Neutrophil (primary cell): ENCODE results near the gene NUDT1.

Experiments
- H3K27ac ChIP-seq: fragments of 200-600 bp; sonication (generic); 2 replicates; pipeline ENCODE4 v1.5.1; 2016; ENCODE audit warnings: mild to moderate bottlenecking, moderate library complexity
- H3K27me3 ChIP-seq: fragments of 200-600 bp; sonication (generic); 2 replicates; pipeline ENCODE4 v1.6.0; 2016; ENCODE audit warnings: mild to moderate bottlenecking
- H3K36me3 ChIP-seq: fragments of 200-600 bp; sonication (generic); 2 replicates; pipeline ENCODE4 v1.5.1; 2017
- H3K4me1 ChIP-seq, 2 experiments: fragments of 200-600 bp in 1 of 2; sonication (generic) in 1 of 2; 1 replicate in 1 of 2; 2 replicates in 1 of 2; pipeline versions ENCODE4 v1.5.1 to v1.6.1; 2013 to 2016; ENCODE audit warnings: low read depth in 1 of 2, low read length in 1 of 2, mild to moderate bottlenecking in 1 of 2, moderate library complexity in 1 of 2; ENCODE audit not compliant: control insufficient read depth in 1 of 2, insufficient read depth in 1 of 2
- H3K4me3 ChIP-seq, 2 experiments: fragments of 200-600 bp in 1 of 2; sonication (generic) in 1 of 2; 1 replicate in 1 of 2; 2 replicates in 1 of 2; pipeline ENCODE4 v1.5.1; 2013 to 2016; ENCODE audit warnings: low read depth in 1 of 2, low read length in 1 of 2, mild to moderate bottlenecking in 1 of 2, moderate library complexity in 1 of 2
- H3K9me3 ChIP-seq: fragments of 200-600 bp; sonication (generic); 2 replicates; pipeline ENCODE4 v1.5.1; 2016
- CTCF ChIP-seq: fragments of 200-600 bp; sonication (generic); IDR thresholded peaks from 2 replicates; pipeline ENCODE4 v1.5.1; 2016; ENCODE audit warnings: antibody characterized with exemption

NUDT1 gene

GRCh38 chr7:2248984-2249694 is 7.1 kb downstream of the NUDT1 start:
- H3K9me3 ChIP-seq = no peaks in the 10 kb centered on the region
- peak overlapping the region; percentile 24 for H3K27ac ChIP-seq
- H3K4me3 ChIP-seq = no peak overlapping the region
- peaks cover 17 to 24% of the 10 kb centered on the region in 2 experiments for H3K4me1 ChIP-seq
- TF ChIP-seq CTCF = no peak
- no peaks in the 10 kb centered on the region for H3K36me3 ChIP-seq
- no peaks in the 10 kb centered on the region for H3K27me3 ChIP-seq

GRCh38 chr7:2249744-2250323 is 7.8 kb downstream of the NUDT1 start:
- Histone ChIP-seq H3K27me3 (no peaks in the 10 kb centered on the region), H3K36me3 (no peaks in the 10 kb centered on the region), H3K4me3 (no peak overlapping the region), H3K9me3 (no peaks in the 10 kb centered on the region), H3K4me1 (peaks cover 17 to 24% of the 10 kb centered on the region in 2 experiments), H3K27ac (no peak overlapping the region)
- TF ChIP-seq CTCF = no peak

GRCh38 chr7:2251381-2251780 is 9.4 kb downstream of the NUDT1 start:
- Histone ChIP-seq H3K36me3 (peaks cover 4% of the 10 kb centered on the region), H3K27ac (no peak overlapping the region), H3K4me1 (peaks cover 13 to 18% of the 10 kb centered on the region in 2 experiments), H3K4me3 (no peak overlapping the region), H3K27me3 (no peaks in the 10 kb centered on the region), H3K9me3 (no peaks in the 10 kb centered on the region)
- no peak for TF ChIP-seq CTCF

GRCh38 chr7:2251841-2252771 is 10.1 kb downstream of the NUDT1 start:
- Histone ChIP-seq H3K36me3 (peaks cover 11% of the 10 kb centered on the region), H3K4me1 (peaks cover 12 to 15% of the 10 kb centered on the region in 2 experiments), H3K4me3 (no peak overlapping the region), H3K27ac (no peak overlapping the region), H3K9me3 (no peaks in the 10 kb centered on the region), H3K27me3 (no peaks in the 10 kb centered on the region)
- TF ChIP-seq CTCF = no peak

- Histone ChIP-seq H3K36me3 (peaks cover 11% of the 10 kb centered on the region), H3K27me3 (no peaks in the 10 kb centered on the region), H3K9me3 (no peaks in the 10 kb centered on the region), H3K4me3 (no peak overlapping the region), H3K27ac (no peak overlapping the region), H3K4me1 (peaks cover 12 to 15% of the 10 kb centered on the region in 2 experiments)
- TF ChIP-seq CTCF = no peak
Observed at GRCh38 chr7:2253021-2253420, 11.0 kb downstream of the NUDT1 start.
